Myocyte (in vitro differentiated cells): ENCODE data around the gene RAE1. TPM values are rescaled to one million over a fixed set of nuclear protein-coding genes. Genes with fewer than 3 reads are reported as not detected.
"Not testable (repeated sequence)": the region's sequence is repeated elsewhere in the genome, so short reads cannot be mapped to it uniquely, and the experiment has no call there.

Experiments used
- DNase-seq: peaks from one replicate; pipeline ENCODE4 v3.0.0-alpha.2; 2012; ENCODE audit warnings: low read depth
- total RNA-seq: library from RNA; depleted of rRNA; stranded (reverse); fragments of >200 nt; gene quantifications from 2 replicates; pipeline ENCODE4 v1.2.3, GENCODE V29; 2014

The RAE1 gene
- total RNA-seq, 1 donor from 2014 or later = 28.2 TPM

DNA sequence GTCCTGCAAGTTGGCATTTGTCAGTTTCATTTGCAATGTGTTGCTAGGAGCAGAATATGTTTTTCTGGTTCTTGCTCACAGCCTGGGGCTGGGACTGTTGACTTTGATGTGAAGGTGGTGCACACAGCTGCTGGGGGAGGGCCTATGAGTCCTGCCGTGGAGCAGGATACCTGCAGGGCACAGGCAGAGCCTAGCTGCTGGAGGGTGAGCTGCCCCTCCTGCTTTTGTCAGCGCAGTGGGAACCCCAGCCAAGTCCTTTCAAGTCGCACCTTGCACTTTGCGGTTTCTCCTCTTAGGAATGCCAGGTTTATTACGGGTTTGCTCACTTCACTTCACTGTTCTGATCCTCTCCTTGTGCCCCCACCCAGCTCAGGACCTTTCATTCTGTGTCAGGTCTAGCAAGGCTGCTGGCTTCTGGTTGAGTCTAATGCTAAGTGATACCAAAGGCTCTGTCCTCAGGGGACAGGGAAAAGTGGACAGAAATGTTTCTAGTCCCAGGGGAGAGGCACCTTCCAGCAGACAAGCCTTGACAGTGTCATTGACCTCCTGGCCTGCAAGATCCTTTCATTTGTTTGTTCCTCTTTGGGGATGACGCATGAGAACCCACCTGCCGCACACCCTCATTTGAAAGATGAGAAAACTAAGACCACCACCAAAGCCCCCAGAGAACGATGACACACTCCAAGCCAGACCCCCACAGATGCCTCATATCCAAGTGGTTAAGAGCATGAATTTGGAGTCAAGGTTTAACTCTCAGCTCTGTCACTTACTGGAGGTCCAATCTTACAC is 24.2 kb upstream of the RAE1 start:
- DNase-seq = no peak

DNA sequence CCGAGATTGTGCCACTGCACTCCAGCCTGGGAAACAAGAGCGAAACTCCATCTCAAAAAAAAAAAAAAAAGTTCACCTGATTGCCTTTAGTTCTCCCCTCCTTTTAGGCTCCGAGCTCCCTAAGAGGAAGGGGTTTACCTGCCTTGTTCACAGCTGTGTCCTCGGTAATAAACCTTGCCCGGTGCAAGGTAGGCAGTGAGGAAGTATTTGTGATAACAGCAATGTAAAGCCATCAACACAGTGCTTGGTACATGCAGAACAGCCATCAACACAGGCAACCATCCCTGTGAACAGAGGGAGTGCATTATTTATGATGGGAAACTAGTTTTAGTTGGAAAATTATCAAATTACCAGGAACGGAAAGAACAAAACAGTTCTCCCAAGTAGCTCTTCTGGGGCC is 23.2 kb upstream of the RAE1 start:
- DNase-seq = no peak

DNA sequence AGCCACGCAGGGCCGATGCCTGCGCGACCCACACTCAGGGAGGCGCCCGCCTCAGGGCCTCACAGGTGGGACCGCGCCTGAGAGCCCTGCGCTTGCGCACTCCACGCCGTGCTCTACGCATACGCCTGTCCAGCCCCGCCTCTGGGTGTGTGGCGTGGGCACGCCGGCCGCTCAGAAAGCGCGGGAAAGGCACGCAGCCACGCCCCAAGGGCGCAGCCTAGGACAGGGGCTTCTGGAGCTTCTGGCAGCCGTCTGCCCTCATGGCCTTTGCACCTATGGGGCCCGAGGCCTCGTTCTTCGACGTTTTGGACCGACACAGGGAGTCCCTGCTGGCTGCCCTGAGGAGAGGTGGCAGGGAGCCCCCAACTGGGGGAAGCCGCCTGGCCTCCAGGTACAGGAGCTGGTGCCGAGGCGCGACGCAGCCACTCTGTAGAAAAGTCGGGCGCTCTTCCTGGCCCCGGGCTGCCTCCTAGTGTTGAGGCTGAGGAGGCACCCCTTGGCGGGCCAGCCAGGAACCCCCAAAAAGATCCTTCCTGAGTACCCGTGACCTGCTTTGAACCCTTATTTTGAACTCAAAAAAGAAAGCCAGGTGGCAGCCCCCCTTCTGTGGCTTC is 21.3 kb upstream of the RAE1 start, which contains the start of gene SPO11:
SPO11 (plus strand) TSS at position 196 of the 614 bp plus-strand sequence; CDS start at position 261, 65 bp downstream.
- DNase-seq = no peak

DNA sequence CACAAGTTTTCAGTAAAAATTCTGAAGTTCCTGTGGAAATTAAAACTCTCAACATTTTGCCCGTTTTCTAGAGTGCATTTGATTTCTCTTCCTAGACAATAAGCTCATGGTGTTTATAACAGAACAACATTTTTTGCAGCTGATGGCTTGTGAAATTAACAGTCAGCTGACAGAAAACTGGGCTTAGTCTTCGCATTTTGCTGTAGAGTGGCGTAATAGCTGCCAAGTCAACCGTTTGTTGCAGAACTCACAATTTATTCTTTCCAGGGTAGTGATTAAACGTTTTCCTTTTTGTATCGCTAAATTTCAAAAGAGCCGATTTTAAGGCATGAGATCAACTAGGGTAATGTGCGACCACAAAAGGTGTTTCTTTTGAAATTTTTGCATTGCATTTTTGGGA is 20.1 kb upstream of the RAE1 start:
- peak; percentile 13 for DNase-seq

DNA sequence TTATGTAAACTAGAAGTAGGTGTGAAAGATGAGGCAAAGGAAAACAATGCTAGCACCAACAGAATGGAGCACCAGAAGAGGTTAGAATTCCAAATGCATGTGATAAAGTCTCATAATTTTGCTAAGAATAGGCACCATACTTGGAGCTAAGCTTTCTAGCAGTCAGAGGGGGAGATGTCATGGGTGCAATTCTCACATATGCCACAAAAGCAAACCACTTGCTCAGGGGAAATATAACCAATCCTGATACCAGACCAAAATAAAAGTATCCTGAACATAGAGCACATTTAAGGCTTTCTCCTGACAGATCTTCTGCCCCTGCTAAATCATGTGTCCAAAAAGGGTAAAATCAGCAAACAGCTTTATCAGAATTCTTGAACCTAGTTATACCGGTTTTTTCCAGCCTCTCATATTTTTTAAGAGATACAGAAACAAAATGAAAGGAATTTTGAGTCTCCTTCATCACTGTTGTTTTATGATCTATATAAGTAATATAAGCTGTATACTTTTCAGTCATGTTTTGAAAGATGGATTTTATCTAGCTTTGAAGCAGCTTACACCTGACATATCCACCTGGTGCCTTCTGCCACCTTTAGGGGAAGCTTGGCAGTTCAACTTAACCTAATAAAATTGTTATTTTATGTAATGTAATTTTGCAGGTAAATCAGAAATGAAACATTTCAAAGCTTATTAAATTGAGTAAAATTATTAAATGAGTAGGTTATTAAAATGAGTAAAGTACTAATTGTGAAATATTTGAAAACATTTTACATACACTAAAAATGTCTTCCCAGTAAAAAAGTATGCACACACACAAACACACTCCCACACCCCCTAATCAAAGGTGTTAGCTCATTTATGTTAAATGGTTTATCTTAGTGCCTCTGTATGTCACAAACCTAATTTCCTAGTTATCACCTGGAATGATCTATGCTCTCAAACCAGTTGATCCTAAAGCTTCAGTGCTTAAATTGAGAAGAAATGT is 18.7 kb upstream of the RAE1 start:
- no peak for DNase-seq

DNA sequence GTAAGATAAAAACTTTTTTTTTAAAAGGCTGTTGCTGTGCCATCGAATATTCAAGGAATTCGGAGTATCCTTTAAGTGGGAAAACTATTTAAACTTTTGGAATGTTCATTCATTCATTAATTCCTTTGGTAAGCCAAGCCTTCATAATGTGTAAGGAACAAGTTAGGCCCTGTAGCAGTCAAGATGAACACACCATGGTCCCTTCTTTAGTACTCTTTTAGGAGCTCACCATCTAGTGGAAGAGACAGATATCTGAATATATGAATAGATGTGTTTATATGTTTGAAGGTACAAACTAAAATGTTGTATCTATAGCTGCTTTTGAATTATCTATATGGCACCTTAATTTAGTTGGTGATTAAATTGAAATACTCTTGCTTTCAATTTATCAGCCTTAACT is 15.7 kb upstream of the RAE1 start:
- DNase-seq = no peak

DNA sequence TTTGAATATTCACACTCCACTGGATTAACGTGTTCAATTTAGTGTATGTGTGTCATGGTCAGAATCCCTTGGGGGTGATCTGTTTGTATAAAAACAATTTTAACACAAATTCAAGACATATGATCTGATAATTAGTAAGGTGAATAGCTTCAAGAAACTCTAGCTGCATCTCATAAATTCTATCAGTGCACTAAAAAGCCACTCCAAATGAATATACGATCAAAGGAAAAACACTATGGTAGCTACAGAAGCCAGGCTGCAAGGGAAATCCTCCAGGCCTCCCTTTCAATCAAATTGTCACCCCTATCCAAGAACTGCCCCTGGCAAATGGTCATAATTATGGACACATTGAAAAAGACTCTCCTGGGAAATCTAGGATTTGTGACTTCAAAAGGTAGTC is 9.4 kb upstream of the RAE1 start:
- no peak for DNase-seq

DNA sequence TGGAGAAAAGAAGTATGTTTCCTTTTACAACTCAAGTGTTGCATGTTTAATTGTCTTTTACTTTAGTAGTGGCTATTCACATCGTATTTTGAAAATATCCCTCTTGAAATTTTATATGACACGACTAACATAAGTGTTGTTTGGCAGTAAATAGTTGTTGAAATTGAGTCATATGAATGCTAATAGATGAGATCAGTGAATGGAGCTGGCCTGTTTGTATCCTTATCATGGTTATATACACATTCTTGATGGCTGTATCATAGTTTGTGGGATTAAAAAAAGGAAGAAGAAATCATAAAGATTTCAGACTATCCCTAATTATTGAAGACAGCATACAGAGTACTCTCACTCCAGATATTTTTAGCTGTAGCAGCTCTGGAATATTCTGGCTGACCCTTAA is 8.2 kb upstream of the RAE1 start:
- no peak for DNase-seq

DNA sequence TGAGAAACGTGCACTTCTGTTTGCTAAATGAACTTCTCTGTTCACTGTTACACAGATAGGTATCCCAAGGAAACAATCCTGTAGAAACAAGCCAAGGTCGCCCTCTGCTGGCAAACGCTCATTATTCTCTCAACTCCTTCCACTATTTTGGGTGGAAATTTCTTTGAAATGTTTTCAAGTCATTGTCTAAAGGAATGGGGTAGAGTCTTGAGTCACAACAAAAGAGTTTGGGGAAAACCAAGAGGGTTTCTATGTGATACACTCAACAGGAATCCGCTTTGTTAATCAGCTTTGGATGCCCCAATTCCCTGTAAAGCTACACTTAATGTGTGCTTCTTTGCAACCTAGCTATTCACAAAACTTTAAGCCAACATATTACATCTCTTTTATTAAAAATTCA is 4.6 kb upstream of the RAE1 start:
- DNase-seq = peak; percentile 71

DNA sequence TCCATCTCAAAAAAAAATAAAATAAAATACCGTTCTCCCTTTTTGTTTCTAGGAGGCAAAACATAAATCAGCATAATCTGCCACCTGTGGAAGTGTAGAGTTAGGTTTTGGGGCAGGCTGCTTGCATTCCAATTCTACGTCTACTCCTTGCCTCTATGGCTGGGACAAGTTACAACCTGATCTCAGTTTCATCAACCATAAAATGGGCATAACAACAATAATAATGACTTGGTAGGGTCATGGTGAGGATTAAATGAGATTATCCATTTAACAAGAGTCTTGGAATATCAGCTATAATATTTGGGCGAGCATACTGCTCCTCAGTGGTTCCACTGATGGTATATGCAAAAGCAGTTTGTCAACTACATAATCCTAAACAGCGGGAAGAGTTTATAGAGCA is 3.7 kb upstream of the RAE1 start:
- no peak for DNase-seq

DNA sequence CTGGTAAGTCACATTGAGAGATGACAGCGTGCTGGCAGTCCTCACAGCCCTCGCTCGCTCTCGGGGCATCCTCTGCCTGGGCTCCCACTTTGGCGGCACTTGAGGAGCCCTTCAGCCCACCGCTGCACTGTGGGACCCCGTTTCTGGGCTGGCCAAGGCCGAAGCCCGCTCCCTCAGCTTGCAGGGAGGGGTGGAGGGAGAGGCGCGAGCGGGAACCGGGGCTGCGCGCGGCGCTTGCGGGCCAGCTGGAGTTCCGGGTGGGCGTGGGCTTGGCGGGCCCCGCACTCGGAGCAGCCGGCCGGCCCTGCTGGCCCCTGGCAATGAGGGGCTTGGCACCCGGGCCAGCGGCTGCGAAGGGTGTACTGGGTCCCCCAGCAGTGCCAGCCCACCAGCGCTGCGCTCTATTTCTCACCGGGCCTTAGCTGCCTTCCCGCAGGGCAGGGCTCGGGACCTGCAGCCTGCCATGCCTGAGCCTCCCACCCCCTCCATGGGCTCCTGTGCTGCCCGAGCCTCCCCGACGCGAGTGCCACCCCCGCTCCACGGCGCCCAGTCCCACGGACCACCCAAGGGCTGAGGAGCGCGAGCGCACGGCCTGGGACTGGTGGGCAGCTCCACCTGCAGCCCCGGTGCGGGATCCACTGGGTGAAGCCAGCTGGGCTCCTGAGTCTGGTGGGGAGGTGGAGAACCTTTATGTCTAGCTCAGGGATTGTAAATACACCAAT is 2.7 kb upstream of the RAE1 start:
- DNase-seq = not testable (repeated sequence)

DNA sequence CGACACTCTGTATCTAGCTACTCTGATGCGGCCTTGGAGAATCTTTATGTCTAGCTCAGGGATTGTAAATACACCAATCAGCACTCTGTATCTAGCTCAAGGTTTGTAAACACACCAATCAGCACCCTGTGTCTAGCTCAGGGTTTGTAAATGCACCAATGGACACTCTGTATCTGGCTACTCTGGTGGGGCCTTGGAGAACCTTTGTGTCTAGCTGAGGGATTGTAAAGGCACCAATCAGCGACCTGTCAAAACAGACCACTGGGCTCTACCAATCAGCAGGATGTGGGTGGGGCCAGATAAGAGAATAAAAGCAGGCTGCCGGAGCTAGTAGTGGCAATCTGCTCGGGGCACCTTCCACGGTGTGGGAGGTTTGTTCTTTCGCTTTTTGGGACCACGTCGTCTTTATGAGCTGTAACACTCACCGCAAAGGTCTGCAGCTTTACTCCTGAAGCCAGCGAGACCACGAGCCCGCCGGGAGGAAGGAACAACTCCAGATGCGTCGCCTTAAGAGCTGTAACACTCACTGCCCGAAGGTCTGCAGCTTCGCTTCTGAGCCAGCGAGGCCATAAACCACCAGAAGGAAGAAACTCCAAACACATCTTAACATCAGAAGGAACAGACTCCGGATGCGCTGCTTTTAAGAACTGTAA is 2.0 kb upstream of the RAE1 start:
- DNase-seq = not testable (repeated sequence)

DNA sequence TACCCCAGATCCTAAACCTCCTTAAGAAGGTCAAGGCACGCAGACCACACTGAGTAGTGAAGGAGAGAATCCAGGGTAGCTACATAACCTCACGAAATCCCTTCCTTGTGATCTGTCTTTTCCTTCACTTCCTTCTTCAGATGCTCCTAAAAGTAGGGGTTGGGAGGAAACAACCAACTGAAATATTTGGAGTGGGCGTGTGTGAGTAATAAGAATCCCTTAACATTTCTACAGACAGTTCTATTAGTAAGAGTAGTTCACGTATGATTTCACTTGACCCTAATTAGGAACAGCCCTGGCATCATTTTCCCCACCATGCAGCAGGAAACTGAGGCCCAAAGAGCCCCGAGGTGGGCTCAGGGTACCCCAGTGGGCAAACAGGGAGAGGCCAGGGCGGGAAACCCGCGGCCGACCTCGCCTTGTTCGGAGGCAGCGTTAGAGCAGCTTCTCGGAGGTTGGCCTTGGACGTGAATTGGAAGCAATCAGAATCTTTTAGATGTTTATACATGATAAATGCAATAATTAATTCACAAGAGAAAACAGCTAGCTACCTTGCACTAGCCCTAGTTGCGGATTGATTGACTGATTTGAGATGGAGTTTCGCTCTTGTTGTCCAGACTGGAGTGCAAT is 859 bp upstream of the RAE1 start:
- no peak for DNase-seq

DNA sequence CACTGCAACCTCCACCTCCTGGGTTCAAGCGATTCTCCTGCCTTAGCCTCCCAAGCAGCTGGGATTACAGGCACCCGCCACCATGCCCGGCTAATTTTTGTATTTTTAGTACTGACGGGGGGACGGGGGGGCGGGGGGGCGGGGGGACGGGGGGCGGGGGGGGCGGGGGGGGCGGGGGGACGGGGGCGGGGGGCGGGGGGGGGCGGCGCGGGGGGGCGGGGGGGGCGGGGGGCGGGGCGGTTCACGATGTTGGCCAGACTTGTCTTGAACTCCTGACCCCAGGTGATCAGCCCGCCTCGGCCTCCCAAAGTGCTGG is 371 bp upstream of the RAE1 start:
- not testable (repeated sequence) for DNase-seq

DNA sequence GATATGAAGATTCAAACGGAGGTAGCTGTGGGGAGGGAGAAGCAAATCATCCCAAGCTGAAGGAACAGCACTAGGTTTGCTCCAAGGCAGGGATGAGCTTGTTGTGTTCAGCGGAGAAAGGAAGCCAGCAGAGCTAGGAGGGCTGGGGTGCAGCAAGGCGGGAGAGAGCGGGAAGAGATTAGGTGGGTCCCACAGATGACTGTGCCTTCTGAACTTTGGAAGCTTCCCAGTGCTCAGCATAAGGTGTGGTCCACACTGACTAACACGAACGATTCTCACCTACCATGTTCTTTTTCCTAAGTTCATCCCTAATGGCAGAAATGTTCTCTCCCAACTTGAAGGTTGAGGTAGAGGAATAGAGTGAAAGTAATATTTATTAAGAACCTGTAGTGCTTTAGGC is 1.2 kb downstream of the RAE1 start:
- no peak for DNase-seq

DNA sequence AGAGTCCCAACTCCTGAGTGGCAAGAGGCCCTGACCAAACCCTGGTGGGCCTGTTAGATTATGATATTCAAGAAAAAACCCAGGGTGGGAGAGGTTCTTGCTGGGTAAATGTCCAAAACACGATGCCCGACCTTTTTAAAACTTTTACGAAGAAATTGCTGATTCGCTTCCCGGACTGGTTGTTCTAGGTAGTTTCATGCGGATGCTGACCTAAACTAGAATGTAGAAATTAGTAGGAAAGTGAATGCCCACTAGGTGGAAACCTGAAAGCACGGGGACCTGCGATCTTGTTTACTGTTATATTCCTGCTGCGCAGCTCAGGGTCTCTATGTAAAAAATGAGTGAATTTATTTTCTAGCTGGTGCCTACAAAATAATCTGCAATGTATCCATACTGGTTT is 2.3 kb downstream of the RAE1 start:
- DNase-seq = no peak

DNA sequence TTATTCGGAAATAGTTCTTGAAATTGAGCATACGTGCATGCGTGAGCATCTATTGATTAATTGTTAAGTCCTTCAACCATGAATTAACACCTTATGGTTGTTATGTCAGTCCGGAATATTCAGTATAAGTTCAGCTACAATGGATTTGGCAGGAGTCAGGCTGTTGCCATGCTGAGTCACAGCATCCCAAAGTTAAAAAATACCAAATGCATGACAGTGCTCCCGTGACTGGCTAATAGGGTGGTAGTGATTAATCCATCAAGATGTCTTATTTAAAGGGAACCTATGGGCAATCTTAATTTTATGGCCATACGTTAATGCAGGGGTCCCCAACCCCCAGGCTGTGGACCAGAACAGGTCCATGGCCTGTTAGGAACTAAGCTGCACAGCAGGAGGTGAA is 10.5 kb downstream of the RAE1 start:
- peak; percentile 60 for DNase-seq

DNA sequence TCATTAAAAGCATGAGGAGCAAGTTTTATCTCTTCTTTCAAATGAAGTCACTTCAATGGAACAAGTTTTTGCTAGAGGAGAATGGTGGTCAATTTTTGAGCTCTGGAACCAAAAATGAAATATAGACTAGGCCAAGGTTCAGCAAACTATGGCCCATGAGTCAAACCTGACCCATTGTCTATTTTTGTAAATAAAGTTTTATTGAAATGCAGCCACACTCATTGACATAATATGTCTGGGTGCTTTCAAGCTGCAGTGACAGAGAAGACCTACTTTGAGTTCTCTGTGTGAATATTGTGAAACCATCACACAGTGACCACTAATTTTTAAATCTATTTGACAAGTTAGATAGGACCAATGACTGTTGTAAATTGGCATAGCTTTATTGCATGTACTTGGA is 13.4 kb downstream of the RAE1 start:
- no peak for DNase-seq

DNA sequence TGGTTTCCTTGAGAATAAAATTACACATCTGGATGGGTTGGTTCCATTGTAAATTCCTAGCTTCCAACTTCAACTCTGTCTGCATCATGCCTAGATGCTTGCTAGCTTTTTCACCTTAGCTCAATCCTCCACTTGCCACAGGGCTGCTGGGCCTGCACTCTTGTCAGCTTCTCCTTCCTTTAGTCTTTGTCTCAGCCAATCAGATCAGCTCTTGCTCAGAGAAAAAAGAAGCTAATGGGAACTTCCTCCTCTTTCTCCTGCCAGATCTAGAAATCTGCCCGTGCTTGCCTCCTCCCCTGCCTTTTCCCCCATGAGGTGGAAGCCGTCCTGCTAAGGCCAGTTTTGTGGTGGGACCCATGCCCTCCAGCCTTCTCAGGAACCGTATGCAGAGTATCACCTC is 18.5 kb downstream of the RAE1 start:
- no peak for DNase-seq

DNA sequence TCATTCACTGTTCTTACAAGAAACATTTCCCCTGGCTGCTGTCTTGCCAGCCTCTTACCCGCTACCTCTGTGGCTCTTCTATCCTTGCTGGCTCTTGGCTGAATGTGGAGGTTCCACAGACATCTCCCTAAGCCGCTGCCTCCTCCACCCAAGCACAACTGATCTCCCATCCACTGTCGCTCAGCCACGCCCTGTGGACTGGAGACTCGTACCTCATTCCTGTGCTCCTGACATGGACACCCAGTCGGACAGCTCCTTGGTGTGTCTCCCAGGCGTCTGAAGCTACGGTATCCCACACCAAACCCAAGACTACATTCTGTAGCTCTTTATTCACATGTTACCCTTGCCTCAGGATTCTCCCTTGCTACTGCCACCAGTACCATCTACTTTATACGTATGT is 19.3 kb downstream of the RAE1 start:
- no peak for DNase-seq
